Measurements from ENCODE around the gene MICAL3.

Gene MICAL3

GRCh38 chr22:17836992-17837742, 187.2 kb downstream of the MICAL3 start:
- Mint-ChIP-seq H3K9me3 (no peaks in the 10 kb centered on the region), H3K27me3 (no peaks in the 10 kb centered on the region), H3K4me3 (no peak overlapping the region), H3K4me1 (peaks cover 1% of the 10 kb centered on the region), H3K27ac (ENCODE audit: low read depth) (no peak overlapping the region), H3K36me3 (ENCODE audit: insufficient read depth) (peaks cover 12% of the 10 kb centered on the region)
- ATAC-seq (replicated peaks; ENCODE audit: extremely low read depth, poor library complexity, severe bottlenecking) (no peak), DNase-seq (ENCODE audit: low spot score in 2 of 2) (no peak)

GRCh38 chr22:17835256-17835655, 189.1 kb downstream of the MICAL3 start:
- no peak overlapping the region for H3K4me3 Mint-ChIP-seq
- H3K4me1 Mint-ChIP-seq = peaks cover under 1% of the 10 kb centered on the region
- no peak overlapping the region for H3K27ac Mint-ChIP-seq (ENCODE audit: low read depth)
- DNase-seq (ENCODE audit: low spot score in 2 of 2) (no peak), ATAC-seq (replicated peaks; ENCODE audit: extremely low read depth, poor library complexity, severe bottlenecking) (no peak)
- H3K9me3 Mint-ChIP-seq = no peaks in the 10 kb centered on the region
- peaks cover 10% of the 10 kb centered on the region for H3K36me3 Mint-ChIP-seq (ENCODE audit: insufficient read depth)
- H3K27me3 Mint-ChIP-seq = no peaks in the 10 kb centered on the region

GRCh38 chr22:17833489-17833888, 190.9 kb downstream of the MICAL3 start:
- Mint-ChIP-seq H3K36me3 (ENCODE audit: insufficient read depth) (peaks cover 8% of the 10 kb centered on the region), H3K4me1 (peaks cover 7% of the 10 kb centered on the region), H3K4me3 (no peak overlapping the region), H3K27me3 (no peaks in the 10 kb centered on the region), H3K27ac (ENCODE audit: low read depth) (no peak overlapping the region), H3K9me3 (no peaks in the 10 kb centered on the region)
- DNase-seq (ENCODE audit: low spot score in 2 of 2) = no peak
- no peak for ATAC-seq (replicated peaks; ENCODE audit: extremely low read depth, poor library complexity, severe bottlenecking)

GRCh38 chr22:17832665-17833064, 191.7 kb downstream of the MICAL3 start:
- Mint-ChIP-seq H3K27ac (ENCODE audit: low read depth) (no peak overlapping the region), H3K36me3 (ENCODE audit: insufficient read depth) (peaks cover 8% of the 10 kb centered on the region)

GRCh38 chr22:17831501-17832251, 192.7 kb downstream of the MICAL3 start:
- Mint-ChIP-seq H3K27me3 (no peaks in the 10 kb centered on the region), H3K9me3 (no peaks in the 10 kb centered on the region), H3K4me3 (no peak overlapping the region), H3K4me1 (peaks cover 7% of the 10 kb centered on the region), H3K36me3 (ENCODE audit: insufficient read depth) (peaks cover 11% of the 10 kb centered on the region), H3K27ac (ENCODE audit: low read depth) (no peak overlapping the region)
- ATAC-seq (replicated peaks; ENCODE audit: extremely low read depth, poor library complexity, severe bottlenecking) (no peak), DNase-seq (ENCODE audit: low spot score in 2 of 2) (no peak)

More at GRCh38 chr22:17832665-17833064, 191.7 kb downstream of the MICAL3 start:
- Mint-ChIP-seq H3K9me3 (no peaks in the 10 kb centered on the region), H3K4me1 (peaks cover 7% of the 10 kb centered on the region), H3K4me3 (no peak overlapping the region), H3K27me3 (no peaks in the 10 kb centered on the region)
- ATAC-seq (replicated peaks; ENCODE audit: extremely low read depth, poor library complexity, severe bottlenecking) = no peak
- DNase-seq (ENCODE audit: low spot score in 2 of 2) = no peak

GRCh38 chr22:17830043-17830961, 194.1 kb downstream of the MICAL3 start:
- H3K4me1 Mint-ChIP-seq = peaks cover 7% of the 10 kb centered on the region
- H3K9me3 Mint-ChIP-seq = no peaks in the 10 kb centered on the region
- ATAC-seq (replicated peaks; ENCODE audit: extremely low read depth, poor library complexity, severe bottlenecking) = peak; percentile 75
- H3K27me3 Mint-ChIP-seq = no peaks in the 10 kb centered on the region
- H3K27ac Mint-ChIP-seq (ENCODE audit: low read depth) = peak overlapping the region; percentile 49
- no peak overlapping the region for H3K4me3 Mint-ChIP-seq
- DNase-seq (ENCODE audit: low spot score in 2 of 2) = peak; percentile 76
- H3K36me3 Mint-ChIP-seq (ENCODE audit: insufficient read depth) = peaks cover 11% of the 10 kb centered on the region

- H3K9me3 Mint-ChIP-seq = no peaks in the 10 kb centered on the region
- DNase-seq (ENCODE audit: low spot score in 2 of 2) (no peak), ATAC-seq (replicated peaks; ENCODE audit: extremely low read depth, poor library complexity, severe bottlenecking) (no peak)
- H3K36me3 Mint-ChIP-seq (ENCODE audit: insufficient read depth) = peaks cover 10% of the 10 kb centered on the region
- H3K4me3 Mint-ChIP-seq = no peak overlapping the region
- no peaks in the 10 kb centered on the region for H3K27me3 Mint-ChIP-seq
- peak overlapping the region; percentile 49 for H3K27ac Mint-ChIP-seq (ENCODE audit: low read depth)
- peaks cover 7% of the 10 kb centered on the region for H3K4me1 Mint-ChIP-seq
Measured at GRCh38 chr22:17829695-17830042, 194.7 kb downstream of the MICAL3 start.

- no peak for DNase-seq (ENCODE audit: low spot score in 2 of 2)
- H3K4me1 Mint-ChIP-seq = peaks cover 7% of the 10 kb centered on the region
- no peaks in the 10 kb centered on the region for H3K27me3 Mint-ChIP-seq
- no peak for ATAC-seq (replicated peaks; ENCODE audit: extremely low read depth, poor library complexity, severe bottlenecking)
- H3K36me3 Mint-ChIP-seq (ENCODE audit: insufficient read depth) = peaks cover 10% of the 10 kb centered on the region
- no peak overlapping the region for H3K27ac Mint-ChIP-seq (ENCODE audit: low read depth)
- H3K9me3 Mint-ChIP-seq = no peaks in the 10 kb centered on the region
- no peak overlapping the region for H3K4me3 Mint-ChIP-seq
Measured at GRCh38 chr22:17828502-17829080, 195.8 kb downstream of the MICAL3 start.

GRCh38 chr22:17827466-17827865, 196.9 kb downstream of the MICAL3 start:
- DNase-seq (ENCODE audit: low spot score in 2 of 2) (no peak), ATAC-seq (replicated peaks; ENCODE audit: extremely low read depth, poor library complexity, severe bottlenecking) (no peak)
- H3K4me3 Mint-ChIP-seq = no peak overlapping the region
- peaks cover 7% of the 10 kb centered on the region for H3K4me1 Mint-ChIP-seq
- H3K27me3 Mint-ChIP-seq = no peaks in the 10 kb centered on the region
- H3K36me3 Mint-ChIP-seq (ENCODE audit: insufficient read depth) = peaks cover 9% of the 10 kb centered on the region
- H3K9me3 Mint-ChIP-seq = no peaks in the 10 kb centered on the region
- H3K27ac Mint-ChIP-seq (ENCODE audit: low read depth) = no peak overlapping the region

- Mint-ChIP-seq H3K27ac (ENCODE audit: low read depth) (no peak overlapping the region), H3K27me3 (no peaks in the 10 kb centered on the region), H3K9me3 (no peaks in the 10 kb centered on the region), H3K36me3 (ENCODE audit: insufficient read depth) (peaks cover 10% of the 10 kb centered on the region), H3K4me3 (no peak overlapping the region), H3K4me1 (peaks cover 7% of the 10 kb centered on the region)
- no peak for ATAC-seq (replicated peaks; ENCODE audit: extremely low read depth, poor library complexity, severe bottlenecking)
- no peak for DNase-seq (ENCODE audit: low spot score in 2 of 2)
Measured at GRCh38 chr22:17825876-17826550, 198.3 kb downstream of the MICAL3 start.

GRCh38 chr22:17824457-17824856, 199.9 kb downstream of the MICAL3 start:
- H3K27me3 Mint-ChIP-seq = no peaks in the 10 kb centered on the region
- peaks cover 7% of the 10 kb centered on the region for H3K36me3 Mint-ChIP-seq (ENCODE audit: insufficient read depth)
- H3K4me3 Mint-ChIP-seq = no peak overlapping the region
- no peak for ATAC-seq (replicated peaks; ENCODE audit: extremely low read depth, poor library complexity, severe bottlenecking)
- H3K27ac Mint-ChIP-seq (ENCODE audit: low read depth) = no peak overlapping the region
- no peaks in the 10 kb centered on the region for H3K4me1 Mint-ChIP-seq
- H3K9me3 Mint-ChIP-seq = no peaks in the 10 kb centered on the region
- DNase-seq (ENCODE audit: low spot score in 2 of 2) = no peak

- H3K4me1 Mint-ChIP-seq = no peaks in the 10 kb centered on the region
- peaks cover 7% of the 10 kb centered on the region for H3K36me3 Mint-ChIP-seq (ENCODE audit: insufficient read depth)
- DNase-seq (ENCODE audit: low spot score in 2 of 2) (no peak), ATAC-seq (replicated peaks; ENCODE audit: extremely low read depth, poor library complexity, severe bottlenecking) (no peak)
- no peak overlapping the region for H3K4me3 Mint-ChIP-seq
- no peaks in the 10 kb centered on the region for H3K27me3 Mint-ChIP-seq
- H3K9me3 Mint-ChIP-seq = no peaks in the 10 kb centered on the region
- H3K27ac Mint-ChIP-seq (ENCODE audit: low read depth) = no peak overlapping the region
Measured at GRCh38 chr22:17823964-17824363, 200.4 kb downstream of the MICAL3 start.
